CD4-positive, alpha-beta T cell treated with Interleukin-15 for 1 hour (primary cell): ENCODE data around the gene GUCY2C.

Experiments used
- DNase-seq: peaks from one replicate; pipeline ENCODE4 v3.0.0-alpha.2; 2020

Gene GUCY2C

GRCh38 chr12:14681190-14681589 is 15.2 kb downstream of the GUCY2C start:
- DNase-seq, result no peak

- DNase-seq, result no peak
Observed at GRCh38 chr12:14678547-14679150, 17.8 kb downstream of the GUCY2C start.

- no peak for DNase-seq
Observed at GRCh38 chr12:14668591-14668990, 27.8 kb downstream of the GUCY2C start.

GRCh38 chr12:14665354-14666348 is 30.7 kb downstream of the GUCY2C start:
- DNase-seq, result no peak

- no peak for DNase-seq
Observed at GRCh38 chr12:14664434-14665023, 31.9 kb downstream of the GUCY2C start.

GRCh38 chr12:14663002-14663401 is 33.4 kb downstream of the GUCY2C start:
- DNase-seq, result no peak

GRCh38 chr12:14656846-14657245 is 39.6 kb downstream of the GUCY2C start:
- no peak for DNase-seq

- DNase-seq, result no peak
Observed at GRCh38 chr12:14655284-14655683, 41.1 kb downstream of the GUCY2C start.

- DNase-seq, result no peak
Observed at GRCh38 chr12:14654842-14655241, 41.6 kb downstream of the GUCY2C start.

- no peak for DNase-seq
Observed at GRCh38 chr12:14654416-14654815, 42.0 kb downstream of the GUCY2C start.

- DNase-seq, result no peak
Observed at GRCh38 chr12:14652483-14652882, 43.9 kb downstream of the GUCY2C start.

GRCh38 chr12:14651371-14651770 is 45.0 kb downstream of the GUCY2C start:
- no peak for DNase-seq

- no peak for DNase-seq
Observed at GRCh38 chr12:14650789-14651188, 45.6 kb downstream of the GUCY2C start.

GRCh38 chr12:14647028-14647750 is 49.2 kb downstream of the GUCY2C start:
- DNase-seq, result no peak

- no peak for DNase-seq
Observed at GRCh38 chr12:14643251-14643650, 53.1 kb downstream of the GUCY2C start.

- no peak for DNase-seq
Observed at GRCh38 chr12:14638066-14638465, 58.3 kb downstream of the GUCY2C start.

- DNase-seq, result no peak
Observed at GRCh38 chr12:14635776-14636175, 60.6 kb downstream of the GUCY2C start.

GRCh38 chr12:14630793-14631192 is 65.6 kb downstream of the GUCY2C start:
- DNase-seq, result no peak

GRCh38 chr12:14629832-14630710 is 66.3 kb downstream of the GUCY2C start:
- peak; percentile 53 for DNase-seq

GRCh38 chr12:14628771-14629170 is 67.6 kb downstream of the GUCY2C start:
- DNase-seq, result no peak

GRCh38 chr12:14621826-14622225 is 74.6 kb downstream of the GUCY2C start:
- no peak for DNase-seq
